Neural cell (in vitro differentiated cells): ENCODE data around the gene NCLN. TPM values are rescaled to one million over a fixed set of nuclear protein-coding genes. Genes with fewer than 3 reads are reported as not detected.
A peak's percentile ranks its signal among the peaks of the same experiment; 100 is the strongest.
"Not testable (repeated sequence)": the region's sequence is repeated elsewhere in the genome, so short reads cannot be mapped to it uniquely, and the experiment has no call there.

Experiments
- H2AFZ ChIP-seq: fragments of 200-600, 300-800 bp; sonication (generic), shearing (Covaris generic); 2 replicates; pipeline ENCODE4 v1.6.0; 2014; ENCODE audit warnings: low read depth, mild to moderate bottlenecking, antibody characterized with exemption, low read length, moderate library complexity
- H3F3A ChIP-seq: fragments of 200-600 bp; shearing (Covaris generic); 2 replicates; pipeline ENCODE4 v1.6.1; 2016; ENCODE audit warnings: mild to moderate bottlenecking, moderate library complexity, mixed read lengths, antibody characterized with exemption, low read length; ENCODE audit not compliant: insufficient read depth, poor library complexity, severe bottlenecking
- H3K27ac ChIP-seq: fragments of 200-600, 300-800 bp; sonication (generic), shearing (Covaris generic); 2 replicates; pipeline ENCODE4 v1.5.1; 2014; ENCODE audit warnings: mild to moderate bottlenecking, low read length, moderate library complexity
- H3K27me3 ChIP-seq: fragments of 300-800, 200-600 bp; sonication (generic), shearing (Covaris generic); 2 replicates; pipeline ENCODE4 v1.6.0; 2014; ENCODE audit warnings: mild to moderate bottlenecking, low read depth, low read length, moderate library complexity; ENCODE audit not compliant: insufficient read depth
- H3K36me3 ChIP-seq: fragments of 300-800, 200-600 bp; sonication (generic), shearing (Covaris generic); 2 replicates; pipeline ENCODE4 v1.5.1; 2014; ENCODE audit warnings: mild to moderate bottlenecking, antibody characterized with exemption, low read length, moderate library complexity; ENCODE audit not compliant: insufficient read depth
- H3K4me2 ChIP-seq: fragments of 300-800, 200-600 bp; sonication (generic), shearing (Covaris generic); 2 replicates; pipeline ENCODE4 v1.6.0; 2014; ENCODE audit warnings: mild to moderate bottlenecking, low read length
- H3K4me3 ChIP-seq: fragments of 300-800, 200-600 bp; sonication (generic), shearing (Covaris generic); 2 replicates; pipeline ENCODE4 v1.5.1; 2014; ENCODE audit warnings: mild to moderate bottlenecking, low read length, moderate library complexity
- H3K79me2 ChIP-seq: fragments of 200-600 bp; shearing (Covaris generic); replicated peaks from 2 replicates; pipeline ENCODE4 v1.6.0; 2014; ENCODE audit warnings: mild to moderate bottlenecking, low read length, moderate library complexity; ENCODE audit not compliant: insufficient read depth
- H3K9ac ChIP-seq: fragments of 300-800, 200-600 bp; sonication (generic), shearing (Covaris generic); 2 replicates; pipeline ENCODE4 v1.6.1; 2016; ENCODE audit warnings: mild to moderate bottlenecking, low read length, mixed read lengths
- H3K9me2 ChIP-seq: fragments of 200-600 bp; shearing (Covaris generic); 2 replicates; pipeline ENCODE4 v1.6.1; 2016; ENCODE audit warnings: mild to moderate bottlenecking, low read length, mixed read lengths; ENCODE audit not compliant: insufficient read depth
- H3K9me3 ChIP-seq: fragments of 200-600, 300-800 bp; sonication (generic), shearing (Covaris generic); 2 replicates; pipeline ENCODE4 v1.6.1; 2016; ENCODE audit warnings: mild to moderate bottlenecking, mixed run types, low read length, moderate library complexity, mixed read lengths
- H4K20me1 ChIP-seq: fragments of 200-600 bp; shearing (Covaris generic); 2 replicates; pipeline ENCODE4 v1.6.1; 2016; ENCODE audit warnings: mild to moderate bottlenecking, mixed run types; ENCODE audit not compliant: insufficient read depth
- CTCF ChIP-seq: fragments of 450-650 bp; IDR thresholded peaks from 2 replicates; pipeline ENCODE4 v1.5.1; 2014; ENCODE audit warnings: antibody characterized with exemption, mild to moderate bottlenecking, moderate library complexity; ENCODE audit not compliant: poor library complexity, severe bottlenecking
- EP300 ChIP-seq: fragments of 450-650 bp; conservative IDR thresholded peaks from 2 replicates; pipeline ENCODE4 v1.6.1; 2014; ENCODE audit warnings: antibody characterized with exemption, mild to moderate bottlenecking, moderate library complexity; ENCODE audit not compliant: poor library complexity, severe bottlenecking
- EZH2 ChIP-seq: fragments of 200-600, 300-800 bp; shearing (Covaris generic), sonication (generic); IDR thresholded peaks from 2 replicates; pipeline ENCODE4 v1.6.1; 2014; ENCODE audit warnings: antibody characterized with exemption, low read length, borderline replicate concordance, mild to moderate bottlenecking; ENCODE audit not compliant: insufficient read depth, poor library complexity, severe bottlenecking
- MXI1 ChIP-seq: fragments of 450-650 bp; conservative IDR thresholded peaks from 2 replicates; pipeline ENCODE4 v1.6.1; 2014; ENCODE audit warnings: antibody characterized with exemption, mild to moderate bottlenecking; ENCODE audit not compliant: poor library complexity, severe bottlenecking
- POLR2AphosphoS5 ChIP-seq: IDR thresholded peaks from 2 replicates; pipeline ENCODE4 v1.6.1; 2012
- RAD21 ChIP-seq: fragments of 450-650 bp; conservative IDR thresholded peaks from 2 replicates; pipeline ENCODE4 v1.6.1; 2014; ENCODE audit warnings: antibody characterized with exemption, mild to moderate bottlenecking, moderate library complexity
- REST ChIP-seq: IDR thresholded peaks from 2 replicates; pipeline ENCODE4 v1.6.1; 2012; ENCODE audit warnings: borderline replicate concordance
- SMC3 ChIP-seq: fragments of 450-650 bp; conservative IDR thresholded peaks from 2 replicates; pipeline ENCODE4 v1.6.1; 2014; ENCODE audit warnings: antibody characterized with exemption, mild to moderate bottlenecking, moderate library complexity; ENCODE audit not compliant: poor library complexity
- TAF1 ChIP-seq: IDR thresholded peaks from 2 replicates; pipeline ENCODE4 v1.6.1; 2012; ENCODE audit warnings: low read depth
- polyA plus RNA-seq: library from polyadenylated mRNA; depleted of rRNA; stranded (reverse); fragments of >200 nt; gene quantifications from 2 replicates; pipeline ENCODE4 v1.2.3, GENCODE V29; 2014

Gene NCLN
- polyA plus RNA-seq, 1 donor from 2014 or later = 23.5 TPM

DNA sequence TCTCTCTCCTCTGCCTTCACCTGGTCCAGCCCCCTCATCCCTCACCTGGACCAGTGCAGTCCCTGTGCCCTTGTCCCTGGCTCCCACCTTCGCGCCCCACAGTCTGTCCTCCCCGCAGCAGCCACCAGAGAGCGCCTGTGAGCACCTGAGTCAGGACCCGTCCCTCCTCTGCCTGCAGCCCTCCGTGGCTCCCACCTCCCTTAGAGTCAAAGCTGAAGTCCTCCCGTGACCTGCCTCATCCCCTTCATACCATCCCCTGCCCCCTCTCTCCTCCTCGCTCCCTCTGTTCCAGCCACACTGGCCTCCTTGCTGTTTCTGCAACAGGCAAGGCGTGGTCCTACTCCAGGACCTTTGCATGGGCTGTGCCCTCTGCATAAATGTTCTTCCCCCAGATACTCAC, 49.1 kb downstream of the NCLN start:
- no peak overlapping the region for H2AFZ ChIP-seq
- no peak overlapping the region for H3K4me3 ChIP-seq
- no peaks in the 10 kb centered on the region for H3K36me3 ChIP-seq
- H3K9ac ChIP-seq = no peak overlapping the region
- TF ChIP-seq CTCF (peak; percentile 28), SMC3 (no peak), EZH2 (no peak), EP300 (no peak)
- no peaks in the 10 kb centered on the region for H3K9me3 ChIP-seq
- peaks cover 33% of the 10 kb centered on the region for H3K79me2 ChIP-seq
- H3K9me2 ChIP-seq = no peaks in the 10 kb centered on the region
- H3K27ac ChIP-seq = no peak overlapping the region
- H3F3A ChIP-seq = no peaks in the 10 kb centered on the region
- H4K20me1 ChIP-seq = peaks cover 5% of the 10 kb centered on the region
- no peak overlapping the region for H3K4me2 ChIP-seq
- no peaks in the 10 kb centered on the region for H3K27me3 ChIP-seq

GRCh38 chr19:3235604-3236003, 49.9 kb downstream of the NCLN start:
- not testable (repeated sequence) for H3F3A ChIP-seq, H3K9me2 ChIP-seq, H3K27ac ChIP-seq, H3K4me2 ChIP-seq, H3K4me3 ChIP-seq, H3K27me3 ChIP-seq, H2AFZ ChIP-seq, H3K9ac ChIP-seq, H4K20me1 ChIP-seq, H3K36me3 ChIP-seq, H3K9me3 ChIP-seq
- peaks cover 28% of the 10 kb centered on the region for H3K79me2 ChIP-seq

DNA sequence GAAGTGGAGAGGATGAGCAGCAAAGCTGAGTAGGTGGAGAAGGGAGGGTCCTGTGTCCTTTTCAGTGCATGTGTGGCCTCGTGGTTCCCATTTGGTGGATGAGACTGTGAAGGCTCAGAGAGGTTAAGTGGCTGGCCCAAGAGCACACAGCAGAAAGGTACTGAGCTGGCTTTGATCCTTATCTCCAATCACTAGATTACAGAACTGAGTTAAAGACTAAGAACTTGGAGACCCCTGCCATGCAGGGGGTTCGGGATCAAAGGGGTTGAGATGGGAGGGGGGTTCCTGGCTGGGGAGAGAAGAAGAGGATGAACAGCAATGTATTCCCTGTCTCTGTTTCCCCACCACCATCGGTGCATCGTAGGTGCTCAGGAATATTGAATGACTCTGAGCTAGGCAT, 50.5 kb downstream of the NCLN start:
- H3K27ac ChIP-seq = no peak overlapping the region
- H3K4me2 ChIP-seq = no peak overlapping the region
- H3K9me3 ChIP-seq = no peaks in the 10 kb centered on the region
- no peaks in the 10 kb centered on the region for H4K20me1 ChIP-seq
- no peaks in the 10 kb centered on the region for H3F3A ChIP-seq
- H3K79me2 ChIP-seq = peaks cover 22% of the 10 kb centered on the region
- H3K4me3 ChIP-seq = no peak overlapping the region
- H2AFZ ChIP-seq = no peak overlapping the region
- no peaks in the 10 kb centered on the region for H3K27me3 ChIP-seq
- no peaks in the 10 kb centered on the region for H3K36me3 ChIP-seq
- H3K9ac ChIP-seq = no peak overlapping the region
- TF ChIP-seq EZH2 (no peak), EP300 (no peak), RAD21 (no peak), TAF1 (no peak)
- no peaks in the 10 kb centered on the region for H3K9me2 ChIP-seq

GRCh38 chr19:3238066-3238561, 52.4 kb downstream of the NCLN start:
- no peaks in the 10 kb centered on the region for H3K9me2 ChIP-seq
- H3K4me3 ChIP-seq = no peak overlapping the region
- no peak overlapping the region for H3K27ac ChIP-seq

More at GRCh38 chr19:3238066-3238561, 52.4 kb downstream of the NCLN start:
- Histone ChIP-seq H3F3A (no peaks in the 10 kb centered on the region), H3K4me2 (no peak overlapping the region), H3K9me3 (no peaks in the 10 kb centered on the region), H2AFZ (no peak overlapping the region), H4K20me1 (no peaks in the 10 kb centered on the region), H3K79me2 (peaks cover 12% of the 10 kb centered on the region), H3K27me3 (no peaks in the 10 kb centered on the region), H3K9ac (no peak overlapping the region), H3K36me3 (no peaks in the 10 kb centered on the region)
- no peak for TF ChIP-seq RAD21
- no peak for TF ChIP-seq POLR2AphosphoS5
- no peak for TF ChIP-seq CTCF
- no peak for TF ChIP-seq MXI1
- no peak for TF ChIP-seq TAF1
- TF ChIP-seq EZH2 = no peak
- no peak for TF ChIP-seq EP300
- TF ChIP-seq SMC3 = no peak
- no peak for TF ChIP-seq REST
